Skeletal muscle satellite cell (primary cell): ENCODE results near the gene AGPAT3.

Source experiments
- H3K27me3 ChIP-seq: 2 replicates; pipeline ENCODE4 v1.7.0; 2013; ENCODE audit warnings: low read length; ENCODE audit not compliant: control insufficient read depth, insufficient read depth
- H3K36me3 ChIP-seq: 2 replicates; pipeline ENCODE4 v1.7.0; 2013; ENCODE audit warnings: mild to moderate bottlenecking, control low read depth, low read length; ENCODE audit not compliant: insufficient read depth
- H3K4me1 ChIP-seq: 2 replicates; pipeline ENCODE4 v1.7.0; 2013; ENCODE audit warnings: low read length; ENCODE audit not compliant: control insufficient read depth, insufficient read depth
- H3K4me2 ChIP-seq: 2 replicates; pipeline ENCODE4 v1.7.0; 2013; ENCODE audit warnings: mild to moderate bottlenecking, low read length
- H3K4me3 ChIP-seq: 2 replicates; pipeline ENCODE4 v1.7.0; 2013; ENCODE audit warnings: low read length
- H3K9ac ChIP-seq: 2 replicates; pipeline ENCODE4 v1.7.0; 2013; ENCODE audit warnings: mild to moderate bottlenecking, low read depth, low read length, moderate library complexity
- H3K9me3 ChIP-seq: replicated peaks from 2 replicates; pipeline ENCODE4 v1.7.0; 2013; ENCODE audit warnings: mild to moderate bottlenecking, control low read depth, low read length

AGPAT3 gene

DNA sequence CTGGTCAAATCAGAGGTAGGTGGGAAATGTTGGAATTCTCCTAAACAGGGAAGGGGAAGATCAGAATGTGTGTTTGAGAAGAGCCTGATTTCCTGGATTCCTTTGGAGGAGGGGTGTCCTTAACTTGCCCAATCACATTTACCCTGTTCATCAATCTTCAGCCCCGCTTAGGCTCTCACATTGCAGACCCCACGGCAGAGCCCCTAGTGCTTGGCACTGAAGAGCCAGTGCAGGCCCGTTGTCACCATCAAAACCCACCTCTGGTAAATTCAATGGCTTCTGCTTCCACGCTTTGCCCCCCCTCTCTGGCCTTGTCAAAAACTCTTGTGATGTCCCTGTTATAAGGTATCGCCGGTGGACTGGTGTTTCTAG lies 2.3 kb downstream of the AGPAT3 start:
- Histone ChIP-seq H3K4me2 (peak overlapping the region; percentile 93), H3K9ac (no peak overlapping the region), H3K9me3 (no peaks in the 10 kb centered on the region), H3K27me3 (no peaks in the 10 kb centered on the region), H3K4me3 (no peak overlapping the region), H3K4me1 (peaks cover 18% of the 10 kb centered on the region), H3K36me3 (peaks cover 6% of the 10 kb centered on the region)

- no peak overlapping the region for H3K4me2 ChIP-seq
- H3K36me3 ChIP-seq, result peaks cover 6% of the 10 kb centered on the region
- no peak overlapping the region for H3K9ac ChIP-seq
- H3K4me1 ChIP-seq, result peaks cover 18% of the 10 kb centered on the region
- no peaks in the 10 kb centered on the region for H3K9me3 ChIP-seq
- no peaks in the 10 kb centered on the region for H3K27me3 ChIP-seq
- H3K4me3 ChIP-seq, result no peak overlapping the region
These were observed 2.9 kb downstream of the AGPAT3 start for GRCh38 chr21:43867948-43868347.

- no peaks in the 10 kb centered on the region for H3K9me3 ChIP-seq
- H3K9ac ChIP-seq, result no peak overlapping the region
- H3K4me1 ChIP-seq, result peaks cover 18% of the 10 kb centered on the region
- no peak overlapping the region for H3K4me2 ChIP-seq
- H3K27me3 ChIP-seq, result no peaks in the 10 kb centered on the region
- peaks cover 6% of the 10 kb centered on the region for H3K36me3 ChIP-seq
- H3K4me3 ChIP-seq, result no peak overlapping the region
These were observed 3.4 kb downstream of the AGPAT3 start for GRCh38 chr21:43868461-43868860.

GRCh38 chr21:43869486-43870325 lies 4.7 kb downstream of the AGPAT3 start:
- no peaks in the 10 kb centered on the region for H3K9me3 ChIP-seq
- no peak overlapping the region for H3K4me2 ChIP-seq
- H3K4me1 ChIP-seq, result peaks cover 23% of the 10 kb centered on the region
- no peak overlapping the region for H3K4me3 ChIP-seq
- no peak overlapping the region for H3K9ac ChIP-seq
- no peaks in the 10 kb centered on the region for H3K27me3 ChIP-seq
- peaks cover 6% of the 10 kb centered on the region for H3K36me3 ChIP-seq

GRCh38 chr21:43871487-43871886 lies 6.5 kb downstream of the AGPAT3 start:
- no peak overlapping the region for H3K9ac ChIP-seq
- H3K4me3 ChIP-seq, result no peak overlapping the region
- H3K9me3 ChIP-seq, result no peaks in the 10 kb centered on the region
- H3K36me3 ChIP-seq, result peaks cover 6% of the 10 kb centered on the region
- no peak overlapping the region for H3K4me2 ChIP-seq
- no peaks in the 10 kb centered on the region for H3K27me3 ChIP-seq
- H3K4me1 ChIP-seq, result peaks cover 22% of the 10 kb centered on the region

DNA sequence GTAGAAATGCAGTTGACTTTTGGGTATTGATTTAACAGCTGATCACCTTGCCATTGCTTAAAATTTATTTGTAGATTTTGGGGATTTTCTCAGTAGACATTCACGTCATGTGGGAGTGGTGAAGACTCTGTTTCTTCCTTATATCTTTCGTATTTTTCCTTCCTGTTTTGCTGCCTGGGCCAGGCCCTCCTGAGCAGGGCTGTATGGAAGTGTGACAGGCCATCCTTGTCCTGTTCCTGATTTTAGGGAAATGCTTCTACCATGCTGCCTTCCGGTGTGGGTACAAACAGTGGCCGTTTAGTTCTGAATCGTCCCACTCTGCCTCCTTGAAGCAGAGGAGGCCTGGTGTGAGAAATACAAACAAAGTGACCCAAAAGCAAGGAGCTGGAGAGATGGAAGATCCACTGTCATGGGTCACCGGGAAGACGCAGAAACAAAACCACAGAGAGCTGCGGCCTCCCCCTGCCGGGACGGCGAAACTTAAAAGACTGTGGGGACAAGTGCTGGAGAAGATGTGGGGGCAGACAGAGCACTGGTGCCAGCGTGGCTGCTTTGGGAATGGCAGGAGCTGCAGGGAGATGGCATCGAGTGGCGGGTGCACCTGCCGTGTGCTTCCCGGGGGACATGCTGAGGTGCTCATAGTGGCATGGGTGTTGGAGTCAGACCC lies 7.6 kb downstream of the AGPAT3 start:
- H3K4me3 ChIP-seq, result no peak overlapping the region
- no peaks in the 10 kb centered on the region for H3K9me3 ChIP-seq
- no peak overlapping the region for H3K4me2 ChIP-seq
- H3K9ac ChIP-seq, result no peak overlapping the region
- peaks cover 6% of the 10 kb centered on the region for H3K36me3 ChIP-seq
- H3K27me3 ChIP-seq, result no peaks in the 10 kb centered on the region
- peaks cover 11% of the 10 kb centered on the region for H3K4me1 ChIP-seq

GRCh38 chr21:43873673-43874072 lies 8.7 kb downstream of the AGPAT3 start:
- Histone ChIP-seq H3K4me1 (peaks cover 10% of the 10 kb centered on the region), H3K9me3 (no peaks in the 10 kb centered on the region), H3K4me3 (no peak overlapping the region), H3K36me3 (no peaks in the 10 kb centered on the region), H3K27me3 (no peaks in the 10 kb centered on the region), H3K4me2 (no peak overlapping the region), H3K9ac (no peak overlapping the region)

DNA sequence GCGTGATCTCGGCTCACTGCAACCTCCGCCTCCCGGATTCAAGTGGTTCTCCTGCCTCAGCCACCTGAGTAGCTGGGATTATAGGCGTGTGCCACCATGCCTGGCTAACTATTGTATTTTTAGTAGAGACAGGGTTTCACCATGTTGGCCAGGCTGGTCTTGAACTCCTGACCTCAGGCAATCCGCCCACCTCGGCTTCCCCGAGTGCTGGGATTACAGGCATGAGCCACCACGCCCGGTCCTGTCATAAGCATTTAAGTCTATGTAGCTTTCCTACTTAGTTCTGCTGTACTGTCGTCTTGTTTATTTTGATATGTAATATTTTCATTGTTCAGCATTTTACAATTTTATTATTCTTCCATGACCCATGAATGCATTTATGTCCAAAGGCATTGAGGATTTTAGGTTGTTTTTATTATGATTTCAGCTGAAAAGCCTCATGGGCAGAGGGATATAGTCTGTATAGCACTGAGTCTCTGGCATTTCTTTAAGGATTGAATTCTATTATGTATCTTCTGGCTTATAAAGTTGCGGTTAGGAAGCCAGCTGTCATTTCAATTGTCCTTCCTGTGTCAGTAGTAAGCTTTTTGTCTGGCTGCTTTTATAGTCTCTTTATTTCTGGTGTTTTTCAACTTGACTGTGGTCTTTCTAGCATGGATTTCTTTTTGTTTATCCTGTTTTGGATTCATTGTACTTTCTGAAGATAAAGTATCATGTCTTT lies 9.2 kb downstream of the AGPAT3 start:
- H3K9ac ChIP-seq, result no peak overlapping the region
- H3K27me3 ChIP-seq, result no peaks in the 10 kb centered on the region
- peak overlapping the region; percentile 5 for H3K4me2 ChIP-seq

DNA sequence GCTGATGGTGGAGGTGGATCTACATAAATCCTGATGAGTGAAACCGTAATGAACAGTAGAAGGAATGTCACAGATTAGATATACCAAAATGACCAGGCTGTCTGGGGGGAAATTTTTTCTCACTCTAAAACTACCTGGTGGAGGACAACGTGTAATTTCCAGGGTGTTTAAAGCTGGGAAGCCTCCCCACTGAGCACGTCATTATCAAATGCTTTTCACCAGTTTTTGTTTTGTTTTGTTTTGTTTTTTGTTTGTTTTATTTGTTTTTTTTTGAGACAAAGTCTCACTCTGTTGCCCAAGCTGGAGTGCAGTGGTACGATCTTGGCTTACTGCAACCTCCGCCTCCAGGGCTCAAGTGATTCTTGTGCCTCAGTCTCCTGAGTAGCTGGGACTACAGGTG lies 11.6 kb downstream of the AGPAT3 start:
- Histone ChIP-seq H3K4me2 (no peak overlapping the region), H3K4me3 (no peak overlapping the region), H3K9me3 (no peaks in the 10 kb centered on the region), H3K9ac (no peak overlapping the region), H3K27me3 (no peaks in the 10 kb centered on the region), H3K4me1 (peaks cover 25% of the 10 kb centered on the region), H3K36me3 (no peaks in the 10 kb centered on the region)

More for the DNA sequence above, 9.2 kb downstream of the AGPAT3 start:
- H3K9me3 ChIP-seq, result no peaks in the 10 kb centered on the region
- H3K4me3 ChIP-seq, result no peak overlapping the region
- peaks cover 10% of the 10 kb centered on the region for H3K4me1 ChIP-seq
- H3K36me3 ChIP-seq, result no peaks in the 10 kb centered on the region

- no peaks in the 10 kb centered on the region for H3K36me3 ChIP-seq
- H3K9me3 ChIP-seq, result no peaks in the 10 kb centered on the region
- H3K4me1 ChIP-seq, result peaks cover 25% of the 10 kb centered on the region
- no peak overlapping the region for H3K4me2 ChIP-seq
- H3K9ac ChIP-seq, result no peak overlapping the region
- no peaks in the 10 kb centered on the region for H3K27me3 ChIP-seq
- H3K4me3 ChIP-seq, result no peak overlapping the region
These were observed 13.0 kb downstream of the AGPAT3 start for GRCh38 chr21:43877936-43878575.
